ENCODE data around the gene UCHL1.

GRCh38 chr4:41268721-41269517 lies 12.2 kb downstream of the UCHL1 start:
- peak; percentile 50 for TF ChIP-seq POLR2AphosphoS5 (IDR thresholded peaks at IDR 0.05; ENCODE audit: borderline replicate concordance, low read depth, low read length)
- no peak for TF ChIP-seq EZH2 (IDR thresholded peaks at IDR 0.05)
- TF ChIP-seq FOXP2 (optimal IDR thresholded peaks at IDR 0.05; ENCODE audit: control extremely low read depth, extremely low read length, insufficient read depth), result no peak

All from SK-N-MC (cell line).